ENCODE data around the gene LEUTX.
"Not testable (repeated sequence)": the region's sequence is repeated elsewhere in the genome, so short reads cannot be mapped to it uniquely, and the experiment has no call there.

LEUTX gene

DNA sequence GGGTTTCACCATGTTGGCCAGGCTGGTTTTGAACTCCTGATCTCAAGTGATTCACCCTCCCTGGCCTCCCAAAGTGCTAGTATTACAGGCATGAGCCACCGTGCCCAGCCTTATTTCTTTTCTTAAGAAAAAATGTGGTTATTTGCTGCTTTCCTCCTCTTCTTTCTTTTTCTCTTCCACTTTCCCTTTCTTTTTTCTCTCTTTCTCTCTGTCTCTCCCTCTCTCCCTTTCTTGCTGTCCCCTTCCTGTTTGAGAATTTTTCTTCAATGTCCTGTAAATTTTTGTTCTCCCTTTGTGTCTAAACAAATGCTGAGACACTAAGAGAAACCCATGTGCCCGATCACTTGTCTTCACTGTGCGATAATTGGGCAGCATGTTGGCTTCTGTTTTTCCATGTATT, 2.2 kb downstream of the LEUTX start:
- DNase-seq (ENCODE audit: low read depth), result no peak

DNA sequence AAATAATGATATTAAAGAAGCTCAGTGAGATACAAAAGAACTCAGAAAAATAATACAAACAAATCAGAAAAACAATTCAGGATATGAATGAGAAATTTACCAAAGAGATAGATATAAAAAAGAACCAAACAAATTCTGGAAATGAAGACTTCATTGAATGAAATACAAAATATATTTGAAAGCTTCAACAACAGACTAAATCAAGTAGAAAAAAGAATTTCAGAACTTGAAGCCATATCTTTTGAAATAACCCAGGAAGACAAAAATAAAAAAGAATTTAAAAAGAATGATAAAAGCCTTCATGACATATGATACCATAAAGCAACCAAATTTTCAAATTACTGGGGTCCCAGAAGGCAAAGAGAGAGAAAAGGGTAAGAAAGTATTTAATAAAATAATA, 9.6 kb downstream of the LEUTX start:
- no peak for DNase-seq (ENCODE audit: low read depth)

GRCh38 chr19:39792999-39793546, 14.4 kb downstream of the LEUTX start:
- DNase-seq (ENCODE audit: low read depth), result peak; percentile 50

- no peak for DNase-seq (ENCODE audit: low read depth)
Observed at GRCh38 chr19:39795001-39795400, 16.3 kb downstream of the LEUTX start.

- no peak for DNase-seq (ENCODE audit: low read depth)
Observed at GRCh38 chr19:39796000-39796498, 17.4 kb downstream of the LEUTX start.

DNA sequence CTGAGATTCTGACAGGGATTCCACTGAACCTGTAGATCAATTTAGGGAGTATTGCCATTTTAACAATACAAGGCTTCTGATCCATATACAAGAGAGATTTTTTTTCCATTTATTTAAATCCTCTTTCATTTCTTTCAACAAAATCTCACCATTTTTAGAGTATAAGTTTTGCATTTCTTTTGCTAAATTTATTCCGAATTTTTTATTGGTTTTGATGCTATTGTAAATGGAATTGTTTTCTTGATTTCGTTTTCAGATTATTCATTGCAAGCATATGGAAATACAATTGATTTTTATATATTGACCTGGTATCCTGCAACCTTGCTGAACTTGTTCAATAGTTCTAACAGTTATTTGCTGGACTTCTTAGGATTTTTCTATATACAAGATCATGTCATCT, 18.4 kb downstream of the LEUTX start:
- no peak for DNase-seq (ENCODE audit: low read depth)

GRCh38 chr19:39802958-39803357, 24.3 kb downstream of the LEUTX start:
- no peak for DNase-seq (ENCODE audit: low read depth)

GRCh38 chr19:39805104-39805503, 26.4 kb downstream of the LEUTX start:
- DNase-seq (ENCODE audit: low read depth), result no peak

GRCh38 chr19:39807846-39808364, 29.3 kb downstream of the LEUTX start:
- no peak for DNase-seq (ENCODE audit: low read depth)

- not testable (repeated sequence) for DNase-seq (ENCODE audit: low read depth)
Observed at GRCh38 chr19:39808688-39809087, 30.0 kb downstream of the LEUTX start.

GRCh38 chr19:39809368-39809767, 30.7 kb downstream of the LEUTX start:
- no peak for DNase-seq (ENCODE audit: low read depth)

- no peak for DNase-seq (ENCODE audit: low read depth)
Observed at GRCh38 chr19:39810424-39810823, 31.8 kb downstream of the LEUTX start.

DNA sequence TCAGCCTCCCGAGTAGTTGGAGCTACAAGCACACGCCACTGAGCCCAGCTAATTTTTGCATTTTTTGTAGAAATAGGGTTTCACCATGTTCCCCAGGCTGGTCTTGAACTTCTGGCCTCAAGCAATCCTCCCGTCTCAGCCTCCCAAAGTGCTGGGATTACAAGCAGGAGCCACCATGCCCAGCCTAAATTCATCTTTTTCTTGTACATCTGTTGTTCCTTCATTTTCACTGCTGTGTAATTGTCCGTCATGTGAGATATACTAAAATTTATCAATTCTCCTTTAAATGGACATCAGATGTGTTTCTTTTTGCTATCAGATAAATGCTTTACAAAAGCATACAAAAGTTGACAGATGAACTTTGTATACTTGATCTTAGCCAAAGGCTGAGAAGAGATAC, 32.4 kb downstream of the LEUTX start:
- DNase-seq (ENCODE audit: low read depth), result no peak

DNA sequence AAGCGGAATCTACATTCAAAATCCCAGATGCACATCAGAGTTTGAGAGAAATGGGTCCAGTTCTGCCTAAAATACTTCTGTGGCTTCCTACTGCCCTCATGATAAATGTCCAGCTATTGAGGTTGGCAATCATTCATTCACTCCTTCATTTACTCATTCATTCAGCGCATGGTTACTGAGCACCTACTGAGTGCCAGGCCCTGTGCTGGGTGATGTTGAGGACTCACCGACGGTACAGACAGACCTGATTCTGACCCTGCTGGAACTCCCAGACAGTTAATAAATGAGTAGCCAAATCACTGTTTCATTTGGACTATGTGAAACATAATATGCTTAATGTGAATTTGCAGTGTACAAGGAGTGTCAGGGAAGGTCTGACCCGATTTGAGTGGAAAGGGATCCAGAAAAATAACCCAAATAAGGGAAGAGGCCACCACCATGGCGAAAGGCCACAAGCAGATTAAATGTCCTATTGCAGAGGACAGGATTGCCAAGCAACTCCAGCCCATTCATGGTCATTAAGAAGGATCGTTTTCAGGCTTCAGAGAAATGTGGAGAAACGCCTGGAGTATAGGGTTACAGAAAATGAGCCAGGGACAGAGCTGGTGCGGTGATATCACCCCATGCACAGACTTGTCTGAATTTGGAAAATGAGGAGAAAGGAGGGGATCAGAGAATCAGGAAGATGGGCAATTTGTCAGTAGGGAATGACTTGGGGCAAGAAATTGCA, 34.8 kb downstream of the LEUTX start:
- DNase-seq (ENCODE audit: low read depth), result no peak

- not testable (repeated sequence) for DNase-seq (ENCODE audit: low read depth)
Observed at GRCh38 chr19:39814111-39814510, 35.5 kb downstream of the LEUTX start.

DNA sequence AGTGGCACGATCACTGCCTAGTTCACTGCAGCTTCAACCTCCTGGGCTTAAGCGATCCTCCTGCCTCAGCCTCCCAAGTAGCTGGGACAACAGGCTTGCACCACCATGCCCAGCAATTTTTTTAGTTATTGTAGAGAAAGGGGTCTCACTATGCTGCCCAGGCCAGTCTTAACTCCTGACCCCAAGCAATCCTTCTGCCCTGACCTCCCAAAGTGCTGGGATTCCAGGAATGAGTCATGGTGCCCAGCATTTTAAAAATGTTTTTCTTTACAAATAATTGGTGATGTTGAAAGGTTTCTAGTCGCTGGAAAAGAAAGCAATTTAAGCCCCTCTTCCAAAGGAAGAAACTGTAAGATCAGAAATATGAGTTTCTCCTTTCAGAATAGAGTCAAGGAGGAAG, 35.9 kb downstream of the LEUTX start:
- DNase-seq (ENCODE audit: low read depth), result no peak

DNA sequence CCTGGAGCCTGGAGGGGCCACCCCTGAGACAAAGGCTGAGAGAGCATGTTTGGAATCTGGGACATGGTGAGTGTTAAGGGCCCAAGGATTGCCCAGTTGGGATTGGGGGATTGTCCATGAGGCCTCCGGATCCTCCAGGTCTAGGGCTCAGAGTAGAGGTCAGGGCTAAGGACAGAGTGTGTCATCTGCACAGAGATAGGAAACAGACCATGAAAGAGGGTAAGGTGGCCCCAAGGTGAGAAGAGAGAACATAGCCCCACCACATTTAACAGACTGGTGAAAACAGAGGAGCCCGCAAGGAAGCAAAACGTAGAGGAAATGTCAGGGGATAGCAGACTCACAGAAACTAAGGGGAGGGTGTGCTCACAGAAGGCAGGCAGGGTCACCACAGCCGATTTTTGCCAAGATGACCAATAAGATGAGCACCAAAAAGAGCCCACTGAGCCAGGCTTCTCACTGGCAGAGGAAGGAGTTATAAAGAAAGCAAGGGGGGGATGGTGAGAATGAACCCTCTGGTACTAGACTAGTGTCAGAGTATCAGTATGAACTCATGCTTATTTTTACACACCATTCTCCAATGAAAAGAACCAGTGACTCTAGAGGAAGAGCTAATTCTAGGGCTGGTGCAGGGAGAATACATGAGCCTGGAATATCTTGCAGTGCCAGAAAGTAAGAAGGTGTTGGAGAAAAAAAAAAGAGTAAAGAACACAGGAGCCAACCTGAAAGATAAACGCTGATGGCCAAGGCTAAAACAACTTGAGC, 37.8 kb downstream of the LEUTX start:
- DNase-seq (ENCODE audit: low read depth), result no peak

DNA sequence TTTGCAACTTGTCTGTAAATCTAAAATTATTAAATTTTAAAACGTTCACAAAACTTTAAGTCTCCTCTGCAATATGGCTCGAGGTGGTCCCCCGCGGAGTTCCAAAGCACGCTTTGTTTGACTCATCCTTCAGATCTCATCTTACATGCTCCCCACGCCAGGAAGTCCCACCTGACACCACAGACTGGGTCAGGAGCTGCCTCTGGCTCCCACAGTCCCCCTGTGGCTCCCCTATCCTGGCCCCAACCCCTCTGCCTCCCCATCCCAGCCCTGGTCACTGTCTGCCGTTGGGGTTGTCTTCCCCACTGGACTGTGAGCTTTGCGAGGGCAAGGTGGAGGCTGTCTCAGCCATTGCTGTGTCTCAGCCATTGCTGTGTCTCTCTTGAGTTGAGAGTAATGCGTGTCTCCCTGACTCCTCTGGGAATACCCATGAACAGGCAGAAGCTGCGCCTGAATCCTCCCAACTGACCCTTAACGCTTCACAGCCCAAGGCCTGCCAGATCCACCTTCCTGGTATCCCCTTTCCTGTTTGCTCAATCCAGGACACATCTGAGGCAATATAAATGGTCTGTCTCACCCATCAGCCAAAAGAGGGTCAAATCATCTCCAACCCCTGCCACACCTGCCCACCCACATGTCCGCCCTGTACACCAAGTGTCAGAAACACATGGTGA, 39.4 kb downstream of the LEUTX start:
- no peak for DNase-seq (ENCODE audit: low read depth)

DNA sequence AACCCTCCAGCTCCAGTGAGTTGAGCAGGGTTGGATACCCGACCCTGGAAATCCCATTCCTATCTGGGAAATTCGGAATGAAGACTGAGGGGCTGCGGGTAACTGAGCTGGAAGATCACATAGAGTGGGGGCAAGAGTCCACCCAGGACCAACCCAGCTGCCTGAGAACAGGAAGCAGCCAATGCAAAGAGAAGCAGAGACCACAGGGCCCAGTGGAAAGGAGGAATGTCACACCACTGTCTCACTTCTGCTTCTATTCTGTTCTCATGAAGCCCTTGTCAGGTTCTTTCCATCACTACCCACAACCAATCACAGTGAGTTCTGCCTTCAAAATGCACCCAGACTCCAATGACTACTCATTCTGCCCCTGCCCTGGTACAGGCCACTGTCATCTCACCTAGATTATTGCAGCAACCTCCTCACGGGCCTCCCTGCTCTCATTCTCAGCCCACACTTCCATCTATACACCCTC, 40.0 kb downstream of the LEUTX start:
- DNase-seq (ENCODE audit: low read depth), result no peak

DNA sequence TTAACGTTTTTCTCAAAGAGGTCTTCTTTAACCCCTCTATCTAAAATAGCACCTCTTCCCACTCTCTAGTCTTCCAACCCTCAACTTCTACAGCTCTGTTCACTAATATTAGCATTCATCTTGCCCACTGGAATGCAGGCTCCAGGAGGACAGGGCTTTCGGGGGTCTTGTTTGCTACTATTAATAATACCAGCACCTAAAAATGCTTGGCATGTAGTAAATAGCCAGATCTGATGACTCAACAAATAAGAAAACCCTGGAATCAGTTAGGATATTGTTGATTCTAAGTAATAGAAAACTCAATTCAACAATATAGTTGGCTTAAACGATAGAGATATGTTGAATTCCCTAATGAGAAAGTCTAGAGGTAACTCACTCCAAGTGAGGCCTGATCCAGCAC, 41.1 kb downstream of the LEUTX start:
- no peak for DNase-seq (ENCODE audit: low read depth)

GRCh38 chr19:39820696-39821095, 42.0 kb downstream of the LEUTX start:
- no peak for DNase-seq (ENCODE audit: low read depth)

- no peak for DNase-seq (ENCODE audit: low read depth)
Observed at GRCh38 chr19:39823686-39824085, 45.0 kb downstream of the LEUTX start.

All from stimulated activated CD8-positive, alpha-beta memory T cell treated with anti-CD3 and anti-CD28 coated beads, Interleukin-15, amount 100 ng/mL, for 1 hour (primary cell).